CD4-positive, alpha-beta T cell (primary cell): ENCODE data around the gene RAB6B. TPM values are rescaled to one million over a fixed set of nuclear protein-coding genes. Genes with fewer than 3 reads are reported as not detected.

Experiments used
- ATAC-seq: fragments of 200-7000 bp; cut with Tn5 transposase; one replicate; pipeline ENCODE4 v1.10.0; 2022; ENCODE audit warnings: mild to moderate bottlenecking; ENCODE audit not compliant: poor library complexity
- CTCF ChIA-PET: fragments of 350-600 bp; sonication (Branson Sonifier 250); formaldehyde crosslinking; loops from one replicate; lab custom pipeline; 2021; ENCODE audit warnings: antibody characterized with exemption, inconsistent platforms; lab: Charles Lee
- POLR2A ChIA-PET: fragments of 350-600 bp; sonication (Branson Sonifier 250); formaldehyde crosslinking; loops from one replicate; lab custom pipeline; 2021; ENCODE audit warnings: antibody characterized with exemption, inconsistent platforms; lab: Charles Lee
- DNase-seq, 14 experiments: peaks; one replicate each; pipeline ENCODE4 v3.0.0-alpha.2; 2013 to 2020; ENCODE audit warnings: mixed read lengths in 2 of 14
- H3K27ac ChIP-seq, 2 donors: one replicate each; pipeline versions ENCODE4 v1.5.1 to v1.7.0; 2013; ENCODE audit warnings: low read length in 2 of 2, low read depth in 1 of 2, mild to moderate bottlenecking in 1 of 2
- H3K27me3 ChIP-seq, 2 experiments: 1 replicate in 1 of 2; 2 replicates in 1 of 2; pipeline versions ENCODE4 v1.6.1 to v1.7.0; 2013; ENCODE audit warnings: low read length in 2 of 2, control low read depth in 1 of 2, mild to moderate bottlenecking in 1 of 2, moderate library complexity in 1 of 2; ENCODE audit not compliant: insufficient read depth in 2 of 2, control insufficient read depth in 1 of 2
- H3K36me3 ChIP-seq: one replicate; pipeline ENCODE4 v1.6.1; 2013; ENCODE audit warnings: low read length, control low read depth; ENCODE audit not compliant: insufficient read depth
- H3K4me1 ChIP-seq: one replicate; pipeline ENCODE4 v1.6.1; 2013; ENCODE audit warnings: low read length, control low read depth; ENCODE audit not compliant: insufficient read depth
- H3K4me3 ChIP-seq: one replicate; pipeline ENCODE4 v1.5.1; 2013; ENCODE audit warnings: mild to moderate bottlenecking, low read length, moderate library complexity
- H3K9me3 ChIP-seq, 2 experiments: 1 replicate in 1 of 2; 2 replicates in 1 of 2; pipeline versions ENCODE4 v1.6.1 to v1.7.0; 2013; ENCODE audit warnings: low read length in 2 of 2, mild to moderate bottlenecking in 2 of 2, control low read depth in 1 of 2, moderate library complexity in 1 of 2; ENCODE audit not compliant: control insufficient read depth in 1 of 2, insufficient read depth in 1 of 2
- H3K27ac Mint-ChIP-seq: one replicate; pipeline ENCODE4 v1.8.0; 2020; ENCODE audit warnings: mixed read lengths
- H3K27me3 Mint-ChIP-seq: one replicate; pipeline ENCODE4 v1.8.0; 2021; ENCODE audit warnings: mixed read lengths
- H3K36me3 Mint-ChIP-seq: one replicate; pipeline ENCODE4 v1.8.0; 2021; ENCODE audit warnings: low read depth, mixed read lengths
- H3K4me1 Mint-ChIP-seq: one replicate; pipeline ENCODE4 v1.8.0; 2021; ENCODE audit warnings: low read depth, mixed read lengths
- H3K4me3 Mint-ChIP-seq: one replicate; pipeline ENCODE4 v1.8.0; 2020; ENCODE audit warnings: mild to moderate bottlenecking, mixed read lengths
- H3K9me3 Mint-ChIP-seq: one replicate; pipeline ENCODE4 v1.8.0; 2020; ENCODE audit warnings: mixed read lengths
- CTCF ChIP-seq: fragments of 200-600 bp; IDR thresholded peaks from one replicate; pipeline ENCODE4 v1.8.0; 2022; ENCODE audit warnings: antibody characterized with exemption, mild to moderate bottlenecking
- intact Hi-C, 2 experiments: fragments of 100-400 bp; cut with DNase I in 1 of 2; cut with micrococcal nuclease in 1 of 2; formaldehyde crosslinking; loops; one replicate each; pipeline versions ENCODE4 v1.15.1 to v1.9.0; 2023 to 2025; cut with DNase I, micrococcal nuclease
- total RNA-seq, 174 experiments: library from RNA in 2 of 174; stranded (reverse) in 2 of 174; gene quantifications; one replicate each; pipeline ENCODE4 v1.2.3 and lab custom pipeline; 2021 to 2026

The RAB6B gene
- total RNA-seq, 2 experiments from 2014 or later = not detected

DNA sequence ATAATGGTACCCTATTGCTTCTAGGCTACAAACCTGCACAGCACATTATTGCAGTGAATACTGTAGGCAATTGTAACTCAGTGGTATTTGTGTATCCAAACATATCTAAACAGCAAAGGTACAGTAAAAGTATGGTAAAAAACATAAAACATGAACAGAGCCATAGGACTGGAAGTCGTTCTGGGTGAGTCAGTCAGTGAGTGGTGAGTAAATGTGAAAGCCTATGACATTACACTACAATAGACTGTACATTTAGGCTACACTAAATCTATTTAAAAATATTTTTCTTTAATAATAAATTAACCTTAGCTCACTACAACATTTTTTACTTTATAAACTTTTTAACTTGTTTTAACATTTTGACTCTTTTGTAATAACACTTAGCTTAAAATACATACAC is 21.3 kb downstream of the RAB6B start:
- intact Hi-C loops = loop anchor here in 1 of 2 experiments (10.0 kb wide), 1 partner anchor 120 kb away; no protein-coding TSS in a partner anchor
- no peak for DNase-seq
- Mint-ChIP-seq H3K36me3 (no peaks in the 10 kb centered on the region), H3K27ac (no peak overlapping the region), H3K4me3 (no peak overlapping the region), H3K4me1 (no peaks in the 10 kb centered on the region), H3K9me3 (peaks cover 11% of the 10 kb centered on the region), H3K27me3 (peaks cover 12% of the 10 kb centered on the region)
- ATAC-seq = no peak
- Histone ChIP-seq H3K4me3 (no peak overlapping the region), H3K27ac (no peak overlapping the region), H3K9me3 (peaks cover 0 to 15% of the 10 kb centered on the region in 2 experiments), H3K4me1 (no peaks in the 10 kb centered on the region), H3K27me3 (no peaks in the 10 kb centered on the region), H3K36me3 (no peaks in the 10 kb centered on the region)
- TF ChIP-seq CTCF = no peak
- POLR2A ChIA-PET = no interaction called here
- CTCF ChIA-PET = no interaction called here

- Mint-ChIP-seq H3K4me1 (no peaks in the 10 kb centered on the region), H3K36me3 (no peaks in the 10 kb centered on the region), H3K9me3 (peaks cover 1% of the 10 kb centered on the region), H3K27ac (no peak overlapping the region), H3K27me3 (peaks cover 17% of the 10 kb centered on the region), H3K4me3 (no peak overlapping the region)
- no peaks in the 10 kb centered on the region for H3K27me3 ChIP-seq
- DNase-seq (no peak), ATAC-seq (no peak)
- no peak overlapping the region for H3K27ac ChIP-seq
- H3K4me1 ChIP-seq = no peaks in the 10 kb centered on the region
- CTCF ChIA-PET = no interaction called here
- no peak for TF ChIP-seq CTCF
- H3K4me3 ChIP-seq = no peak overlapping the region
- POLR2A ChIA-PET = no interaction called here
- no peaks in the 10 kb centered on the region for H3K36me3 ChIP-seq
- intact Hi-C loops = loop anchor here in 1 of 2 experiments (10.0 kb wide), 1 partner anchor 118 kb away; no protein-coding TSS in a partner anchor
- peaks cover 0 to under 1% of the 10 kb centered on the region in 2 experiments for H3K9me3 ChIP-seq
Measured at GRCh38 chr3:133872781-133873180, 22.9 kb downstream of the RAB6B start.

GRCh38 chr3:133872161-133872560 is 23.5 kb downstream of the RAB6B start:
- Histone ChIP-seq H3K36me3 (no peaks in the 10 kb centered on the region), H3K27ac (no peak overlapping the region), H3K4me1 (no peaks in the 10 kb centered on the region), H3K9me3 (no peaks in the 10 kb centered on the region), H3K4me3 (no peak overlapping the region), H3K27me3 (no peaks in the 10 kb centered on the region)
- no peak for TF ChIP-seq CTCF
- POLR2A ChIA-PET = no interaction called here
- CTCF ChIA-PET = no interaction called here
- Mint-ChIP-seq H3K36me3 (no peaks in the 10 kb centered on the region), H3K9me3 (no peaks in the 10 kb centered on the region), H3K27me3 (peaks cover 20% of the 10 kb centered on the region), H3K27ac (no peak overlapping the region), H3K4me1 (no peaks in the 10 kb centered on the region), H3K4me3 (no peak overlapping the region)
- ATAC-seq (no peak), DNase-seq (no peak)
- intact Hi-C loops = loop anchor here in 1 of 2 experiments (10.0 kb wide), 1 partner anchor 117 kb away; no protein-coding TSS in a partner anchor
